Right cardiac atrium (tissue), 5 donors: ENCODE measurements around the gene LRP1B. TPM values are rescaled to one million over a fixed set of nuclear protein-coding genes. Genes with fewer than 3 reads are reported as not detected.

ENCODE experiments used
- ATAC-seq, 2 donors: fragments of 200-7000 bp; cut with Tn5 transposase; one replicate each; pipeline versions ENCODE4 v1.8.0 to v1.9.1; 2020; ENCODE audit warnings: moderate library complexity in 2 of 2, mild to moderate bottlenecking in 1 of 2
- DNase-seq, 3 donors: peaks; one replicate each; pipeline ENCODE4 v3.0.0-alpha.2; 2020
- H3K27ac ChIP-seq: one replicate; pipeline ENCODE4 v1.5.1; 2013; ENCODE audit warnings: mild to moderate bottlenecking, low read length, control low read depth, moderate library complexity
- H3K27me3 ChIP-seq: one replicate; pipeline ENCODE4 v1.6.1; 2013; ENCODE audit not compliant: control insufficient read depth, insufficient read depth
- H3K4me1 ChIP-seq: one replicate; pipeline ENCODE4 v1.6.1; 2013; ENCODE audit warnings: low read length; ENCODE audit not compliant: control insufficient read depth, insufficient read depth
- H3K4me3 ChIP-seq: one replicate; pipeline ENCODE4 v1.5.1; 2013; ENCODE audit warnings: low read length, control low read depth
- H3K9me3 ChIP-seq: one replicate; pipeline ENCODE4 v1.6.1; 2013; ENCODE audit warnings: low read length; ENCODE audit not compliant: control insufficient read depth
- WGBS: extraction: QIAGEN DNeasy Blood & Tissue Kit; methylation state at CpG from one replicate; pipeline ENCODE4 v1.1.7; 2013; 5-methylcytosine and 5-hydroxymethylcytosine counted together
- intact Hi-C, 4 donors: fragments of 100-400 bp; cut with DNase I; formaldehyde crosslinking; loops; one replicate each; pipeline versions ENCODE4 v1.11.0 to v1.14.0; 2022 to 2023
- microRNA-seq, 2 donors: library from miRNA; unstranded; fragments of <30 nt; microRNA quantifications; one replicate each; pipeline ENCODE4 v1.2.0, GENCODE V29; 2020 to 2021
- polyA plus RNA-seq: library from polyadenylated mRNA; stranded (reverse); fragments of 200-250 nt; gene quantifications from one replicate; pipeline ENCODE4 v1.2.3, GENCODE V29; 2013
- total RNA-seq, 4 donors: library from RNA; stranded (reverse); fragmentation: NEBNext Ultra II Directional; extraction: Animal tissue kit (Norgen Biotek cat#: 25700); gene quantifications; one replicate each; pipeline ENCODE4 v1.2.1, GENCODE V29; 2021
- donor health status: healthy with polysubstance abuse.
- donor health status: DM: no; HTN: yes; CAD: no.
- donor health status: DM: no; HTN: no; CAD: no.
- donor health status: DM: no; HTN: yes; CAD: no; lungs with severe emphysema.
- donor health status: DM: yes; HTN: yes; CAD: no.

LRP1B gene
- total and polyA plus RNA-seq, 5 donors, result 0.21 to 1.8 (median 0.34) TPM

DNA sequence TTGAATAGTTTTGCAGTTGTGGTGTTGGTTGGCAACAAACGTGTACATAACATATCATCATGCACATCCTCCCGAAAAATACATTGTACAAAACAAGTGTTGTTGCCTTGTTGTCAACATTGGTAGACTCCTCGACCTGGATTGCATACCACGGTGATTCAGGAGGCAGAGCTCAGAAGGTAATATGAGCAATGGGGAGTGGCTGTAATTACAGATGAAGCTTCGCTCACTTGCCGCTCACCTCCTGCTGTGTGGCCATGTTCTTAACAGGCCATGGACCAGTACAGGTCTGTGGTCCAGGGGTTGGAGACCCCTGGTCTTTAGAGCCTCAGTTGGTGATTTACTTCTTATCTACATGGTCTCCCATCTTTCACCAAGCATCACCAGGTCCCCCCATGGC is 1927.5 kb downstream of the LRP1B start:
- Histone ChIP-seq H3K9me3 (no peaks in the 10 kb centered on the region), H3K27ac (no peak overlapping the region), H3K4me1 (no peaks in the 10 kb centered on the region), H3K27me3 (no peaks in the 10 kb centered on the region), H3K4me3 (no peak overlapping the region)
- DNase-seq, result peak in 1 of 3 donors; percentile 1
- intact Hi-C loops, result no loop called here
- 84% methylated on average over 6 of the region's 6 CpGs for whole genome bisulfite sequencing
- no peak for ATAC-seq

DNA sequence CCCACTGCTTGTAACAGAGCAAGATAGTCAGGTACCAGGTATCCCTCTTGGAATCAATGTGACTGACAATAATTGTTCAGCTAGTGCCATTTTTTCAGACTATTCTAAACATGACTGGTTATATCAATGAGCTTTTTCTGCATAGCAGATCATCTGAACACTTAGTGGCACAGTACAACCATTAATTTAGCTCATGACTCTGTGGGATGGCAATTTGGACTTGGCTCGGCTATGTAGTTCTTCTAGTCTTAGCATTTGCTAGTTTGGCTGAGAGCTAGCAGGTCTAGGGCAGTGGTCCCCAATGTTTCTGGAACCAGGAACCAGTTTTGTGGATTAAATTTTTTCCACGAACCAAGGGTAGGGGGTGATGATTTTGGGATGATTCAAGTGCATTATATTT is 1929.2 kb downstream of the LRP1B start:
- ATAC-seq (no peak), DNase-seq (no peak)
- H3K9me3 ChIP-seq, result no peaks in the 10 kb centered on the region
- H3K27ac ChIP-seq, result no peak overlapping the region
- no peak overlapping the region for H3K4me3 ChIP-seq
- H3K27me3 ChIP-seq, result no peaks in the 10 kb centered on the region
- no peaks in the 10 kb centered on the region for H3K4me1 ChIP-seq
- 70% methylated on average over 2 of the region's 2 CpGs for WGBS
- intact Hi-C loops, result no loop called here

DNA sequence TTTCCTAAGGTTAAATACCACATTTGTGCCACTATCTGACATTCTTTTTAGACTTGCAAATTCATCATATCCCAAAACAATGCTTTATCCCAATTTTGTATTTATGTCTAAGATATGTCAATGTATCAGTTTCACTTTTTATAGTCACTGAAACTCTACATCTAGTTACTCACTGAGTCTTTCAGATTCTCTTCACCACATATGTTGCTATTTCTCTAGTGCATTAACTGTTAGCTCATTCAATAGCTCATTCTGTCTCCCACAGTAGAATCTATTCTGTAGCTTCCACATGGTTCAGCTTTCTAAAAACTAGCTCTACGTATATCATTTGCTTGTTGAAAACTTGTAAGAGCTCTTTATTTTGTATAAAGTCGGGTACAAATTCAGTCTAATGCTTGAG is 1930.1 kb downstream of the LRP1B start:
- DNase-seq (no peak), ATAC-seq (no peak)
- 70% methylated on average over 2 of the region's 2 CpGs for WGBS
- H3K4me3 ChIP-seq, result no peak overlapping the region
- intact Hi-C loops, result no loop called here
- no peaks in the 10 kb centered on the region for H3K27me3 ChIP-seq
- H3K4me1 ChIP-seq, result no peaks in the 10 kb centered on the region
- H3K27ac ChIP-seq, result no peak overlapping the region
- H3K9me3 ChIP-seq, result no peaks in the 10 kb centered on the region

DNA sequence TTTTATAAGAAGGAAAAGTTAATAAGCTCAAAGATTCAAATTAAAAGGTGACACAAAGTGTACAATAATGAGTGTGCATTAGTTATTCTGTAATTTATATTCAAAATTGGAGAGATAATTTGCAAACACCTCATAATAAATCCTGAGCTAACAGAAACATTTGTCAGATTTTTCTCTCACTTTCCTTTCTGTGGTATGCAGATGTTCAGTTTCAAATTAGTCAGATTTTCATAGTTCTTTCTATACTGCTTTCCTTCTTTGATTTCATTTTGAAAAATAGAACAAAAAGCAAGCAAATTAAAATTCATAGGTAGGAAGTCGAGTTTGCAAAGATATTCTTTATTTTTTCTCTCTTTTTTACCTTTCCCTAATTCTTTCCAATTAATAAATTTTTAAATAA is 1930.5 kb downstream of the LRP1B start:
- Histone ChIP-seq H3K4me3 (no peak overlapping the region), H3K4me1 (no peaks in the 10 kb centered on the region), H3K9me3 (no peaks in the 10 kb centered on the region), H3K27ac (no peak overlapping the region), H3K27me3 (no peaks in the 10 kb centered on the region)
- DNase-seq (no peak), ATAC-seq (no peak)
- intact Hi-C loops, result no loop called here
- 71% methylated on average over 1 of the region's 1 CpG for WGBS

DNA sequence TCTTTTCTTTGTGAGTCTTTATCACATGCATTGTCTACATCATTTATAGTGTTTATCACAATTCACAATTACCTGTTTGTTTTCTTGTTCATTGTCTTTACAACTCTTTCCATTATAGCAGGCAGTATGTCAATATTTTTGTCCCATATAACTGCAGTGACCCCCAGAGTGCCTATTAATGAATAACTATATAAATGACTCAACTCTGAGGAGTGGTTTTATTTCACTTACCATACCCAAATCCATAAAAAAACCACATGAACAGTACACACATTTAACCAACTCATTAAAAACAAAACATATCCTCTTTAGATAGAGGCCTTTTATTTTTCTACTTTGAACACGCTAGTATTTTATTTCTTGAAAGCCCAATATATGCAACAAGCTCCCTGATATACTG is 1931.5 kb downstream of the LRP1B start:
- H3K27me3 ChIP-seq, result no peaks in the 10 kb centered on the region
- no peaks in the 10 kb centered on the region for H3K4me1 ChIP-seq
- no peaks in the 10 kb centered on the region for H3K9me3 ChIP-seq
- H3K27ac ChIP-seq, result no peak overlapping the region
- DNase-seq (no peak), ATAC-seq (no peak)
- no peak overlapping the region for H3K4me3 ChIP-seq
- intact Hi-C loops, result no loop called here
- 90% methylated on average over 1 of the region's 1 CpG for WGBS

DNA sequence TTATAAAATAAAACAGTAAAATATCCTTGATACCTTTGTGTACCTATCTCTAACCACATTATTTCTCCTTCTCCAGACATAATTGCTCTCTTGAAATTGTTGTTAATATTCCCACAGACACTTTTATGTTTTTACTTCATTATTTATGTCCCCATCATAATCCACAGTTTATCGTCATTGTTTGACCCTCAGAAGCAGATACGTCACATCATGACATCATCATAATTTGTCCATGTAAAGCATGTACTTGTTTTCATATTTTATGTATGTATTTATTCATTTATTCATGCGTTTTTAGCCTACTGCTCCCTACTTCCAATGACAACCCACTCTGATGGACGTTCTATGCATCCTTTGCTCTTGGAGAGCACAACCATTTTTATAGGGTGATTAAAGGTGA is 1943.7 kb downstream of the LRP1B start:
- H3K9me3 ChIP-seq, result no peaks in the 10 kb centered on the region
- H3K27me3 ChIP-seq, result no peaks in the 10 kb centered on the region
- H3K4me1 ChIP-seq, result no peaks in the 10 kb centered on the region
- H3K4me3 ChIP-seq, result no peak overlapping the region
- DNase-seq (no peak), ATAC-seq (no peak)
- WGBS, result 83% methylated on average over 4 of the region's 4 CpGs
- intact Hi-C loops, result no loop called here
- H3K27ac ChIP-seq, result no peak overlapping the region

DNA sequence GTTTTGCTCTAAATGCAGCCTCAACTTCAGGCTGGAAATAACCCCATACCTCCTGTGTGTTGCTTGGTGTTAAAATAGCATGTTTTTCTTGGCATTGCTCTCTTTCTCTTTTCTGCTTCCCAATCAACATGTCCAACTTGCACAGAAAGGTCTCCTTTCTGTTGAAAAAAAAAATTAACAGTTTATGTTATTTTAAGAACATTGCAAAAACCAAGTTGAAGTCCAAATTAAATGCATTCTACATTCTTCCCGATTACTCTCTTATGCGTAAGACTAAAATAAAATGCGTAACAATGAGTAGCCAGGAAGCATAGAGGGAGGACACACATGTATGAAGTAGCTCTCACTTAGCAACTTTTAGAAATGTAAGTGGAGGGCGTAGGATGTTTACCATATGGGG is 1944.5 kb downstream of the LRP1B start:
- intact Hi-C loops, result no loop called here
- H3K4me1 ChIP-seq, result no peaks in the 10 kb centered on the region
- no peak overlapping the region for H3K4me3 ChIP-seq
- no peaks in the 10 kb centered on the region for H3K9me3 ChIP-seq
- 40% methylated on average over 4 of the region's 4 CpGs for WGBS
- ATAC-seq, result peak in 1 of 2 donors; percentile 59
- DNase-seq, result no peak
- no peak overlapping the region for H3K27ac ChIP-seq
- no peaks in the 10 kb centered on the region for H3K27me3 ChIP-seq

DNA sequence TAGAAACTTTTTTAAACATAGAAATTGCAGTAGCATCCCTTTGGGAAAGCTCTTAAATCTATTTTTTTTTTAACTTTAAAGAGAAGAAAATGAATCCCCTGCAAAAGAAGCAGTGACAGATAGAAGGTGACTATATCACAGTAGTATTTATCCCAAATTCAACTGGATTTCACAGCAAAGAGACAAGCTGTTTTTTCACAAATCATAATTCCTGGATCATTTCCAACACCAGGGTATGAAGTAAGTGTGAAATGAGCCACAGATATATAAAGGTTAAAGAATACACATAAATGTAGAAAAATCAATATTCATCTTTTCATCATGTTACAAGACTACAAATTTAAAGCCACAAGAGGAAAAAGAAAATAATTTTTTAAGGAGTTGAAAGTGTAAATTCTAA is 1945.7 kb downstream of the LRP1B start:
- DNase-seq, result no peak
- no peaks in the 10 kb centered on the region for H3K27me3 ChIP-seq
- no peak for ATAC-seq
- no peak overlapping the region for H3K27ac ChIP-seq
- H3K4me3 ChIP-seq, result no peak overlapping the region
- no peaks in the 10 kb centered on the region for H3K9me3 ChIP-seq
- H3K4me1 ChIP-seq, result no peaks in the 10 kb centered on the region
- intact Hi-C loops, result no loop called here

DNA sequence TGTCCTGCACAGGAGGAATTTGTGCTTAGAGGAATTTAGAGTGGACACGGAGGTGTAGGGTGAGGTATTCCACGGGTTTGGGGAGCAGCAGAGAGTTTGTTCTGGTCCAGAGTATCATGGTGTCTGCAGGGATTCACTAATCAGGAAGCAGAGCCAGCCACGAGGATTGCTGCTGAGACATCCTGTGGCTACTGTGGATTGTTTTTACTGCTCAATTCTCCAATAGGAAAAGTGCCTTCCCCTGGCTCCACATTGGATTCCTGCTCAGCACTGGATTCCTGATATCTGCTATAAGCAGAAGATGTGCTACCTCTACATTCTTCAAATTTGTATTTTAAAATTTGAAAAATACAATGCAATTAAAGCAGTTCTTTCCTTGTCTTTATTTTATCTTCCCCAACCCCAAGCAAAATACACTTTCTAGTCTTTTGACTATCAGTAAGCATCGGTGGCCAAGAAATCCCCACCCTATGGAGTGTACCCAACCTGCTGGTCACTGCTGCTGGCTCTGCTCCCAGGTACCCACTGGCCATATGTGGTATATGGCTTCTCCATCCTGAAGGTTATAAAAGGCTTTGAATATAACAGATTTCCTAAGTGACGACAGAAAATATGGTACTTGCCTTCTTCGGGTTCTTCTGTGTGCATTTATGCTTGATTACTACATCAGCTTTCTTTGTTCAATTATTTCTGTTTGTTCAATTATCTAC is 1947.6 kb downstream of the LRP1B start:
- WGBS, result 70% methylated on average over 6 of the region's 6 CpGs
- H3K4me1 ChIP-seq, result no peaks in the 10 kb centered on the region
- no peaks in the 10 kb centered on the region for H3K9me3 ChIP-seq
- H3K27me3 ChIP-seq, result no peaks in the 10 kb centered on the region
- intact Hi-C loops, result no loop called here
- peak in 1 of 3 donors; percentile 10 for DNase-seq
- no peak for ATAC-seq
- no peak overlapping the region for H3K27ac ChIP-seq
- H3K4me3 ChIP-seq, result no peak overlapping the region

Small RNAs within 50 kb of the gene (microRNA-seq; reads per million reads assigned to microRNA genes)
- 0 reads per million in 2 donors for gene MIR7157
